Gastrocnemius medialis (tissue), 4 donors: Measurements from ENCODE around the gene SELL.

ENCODE experiments used
- POLR2A ChIP-seq, 2 donors: fragments of 450-650 bp; IDR thresholded peaks; one replicate each; pipeline ENCODE4 v1.6.1; 2017; ENCODE audit warnings: antibody characterized with exemption in 2 of 2, mild to moderate bottlenecking in 2 of 2, moderate library complexity in 2 of 2
- TF ChIP-seq, protein P1 (sequence below), 5 experiments: fragments of 450-650 bp in 3 of 5; fragments of 200-600 bp in 2 of 5; sonication (generic) in 2 of 5; IDR thresholded peaks in 4 of 5; conservative IDR thresholded peaks in 1 of 5; 1 replicate in 4 of 5; 2 replicates in 1 of 5; pipeline ENCODE4 v1.5.1; 2016 to 2019; ENCODE audit warnings: antibody characterized with exemption in 5 of 5, mild to moderate bottlenecking in 3 of 5, moderate library complexity in 3 of 5

DNA sequence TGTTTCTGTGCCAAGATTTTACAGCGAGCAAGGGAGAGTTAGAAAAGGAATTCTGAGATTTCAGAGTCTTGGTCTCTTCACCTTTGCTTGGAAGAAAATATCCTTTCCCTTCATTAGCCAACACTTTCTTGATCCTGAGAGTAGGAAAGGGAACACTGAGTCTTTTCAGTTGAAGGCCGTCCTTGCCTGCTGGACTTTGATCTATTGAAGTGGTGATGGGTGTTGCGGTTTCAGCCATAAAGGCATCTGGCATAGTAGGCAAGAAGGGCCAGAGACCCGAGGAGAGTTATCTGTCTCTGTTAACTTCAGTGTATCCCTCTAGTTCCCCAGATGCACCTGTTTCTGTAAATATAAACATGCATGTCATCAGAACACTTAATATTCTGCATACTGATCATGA is 12.7 kb upstream of the SELL start:
- TF ChIP-seq, protein P1, sequence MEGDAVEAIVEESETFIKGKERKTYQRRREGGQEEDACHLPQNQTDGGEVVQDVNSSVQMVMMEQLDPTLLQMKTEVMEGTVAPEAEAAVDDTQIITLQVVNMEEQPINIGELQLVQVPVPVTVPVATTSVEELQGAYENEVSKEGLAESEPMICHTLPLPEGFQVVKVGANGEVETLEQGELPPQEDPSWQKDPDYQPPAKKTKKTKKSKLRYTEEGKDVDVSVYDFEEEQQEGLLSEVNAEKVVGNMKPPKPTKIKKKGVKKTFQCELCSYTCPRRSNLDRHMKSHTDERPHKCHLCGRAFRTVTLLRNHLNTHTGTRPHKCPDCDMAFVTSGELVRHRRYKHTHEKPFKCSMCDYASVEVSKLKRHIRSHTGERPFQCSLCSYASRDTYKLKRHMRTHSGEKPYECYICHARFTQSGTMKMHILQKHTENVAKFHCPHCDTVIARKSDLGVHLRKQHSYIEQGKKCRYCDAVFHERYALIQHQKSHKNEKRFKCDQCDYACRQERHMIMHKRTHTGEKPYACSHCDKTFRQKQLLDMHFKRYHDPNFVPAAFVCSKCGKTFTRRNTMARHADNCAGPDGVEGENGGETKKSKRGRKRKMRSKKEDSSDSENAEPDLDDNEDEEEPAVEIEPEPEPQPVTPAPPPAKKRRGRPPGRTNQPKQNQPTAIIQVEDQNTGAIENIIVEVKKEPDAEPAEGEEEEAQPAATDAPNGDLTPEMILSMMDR (IDR thresholded peaks at IDR 0.05 in 4 of 5, conservative IDR thresholded peaks at IDR 0.05 in 1 of 5): no peak
- no peak for TF ChIP-seq POLR2A (IDR thresholded peaks at IDR 0.05)
